ENCODE results near the gene ACOT13.
"Not testable (repeated sequence)": the region's sequence is repeated elsewhere in the genome, so short reads cannot be mapped to it uniquely, and the experiment has no call there.

Gene ACOT13

GRCh38 chr6:24692415-24692814 lies 25.5 kb downstream of the ACOT13 start:
- DNase-seq (ENCODE audit: low read depth, low spot score): no peak

GRCh38 chr6:24692848-24693592 lies 26.1 kb downstream of the ACOT13 start:
- no peak for DNase-seq (ENCODE audit: low read depth, low spot score)

GRCh38 chr6:24694198-24694597 lies 27.3 kb downstream of the ACOT13 start:
- no peak for DNase-seq (ENCODE audit: low read depth, low spot score)

- not testable (repeated sequence) for DNase-seq (ENCODE audit: low read depth, low spot score)
Measured at GRCh38 chr6:24695635-24696034, 28.8 kb downstream of the ACOT13 start.

GRCh38 chr6:24696097-24696496 lies 29.2 kb downstream of the ACOT13 start:
- DNase-seq (ENCODE audit: low read depth, low spot score): no peak

- DNase-seq (ENCODE audit: low read depth, low spot score): no peak
Measured at GRCh38 chr6:24699521-24700359, 32.9 kb downstream of the ACOT13 start.

- no peak for DNase-seq (ENCODE audit: low read depth, low spot score)
Measured at GRCh38 chr6:24702720-24703282, 35.9 kb downstream of the ACOT13 start.

- DNase-seq (ENCODE audit: low read depth, low spot score): no peak
Measured at GRCh38 chr6:24704468-24704867, 37.6 kb downstream of the ACOT13 start.

GRCh38 chr6:24708612-24709011 lies 41.7 kb downstream of the ACOT13 start:
- DNase-seq (ENCODE audit: low read depth, low spot score): no peak

- no peak for DNase-seq (ENCODE audit: low read depth, low spot score)
Measured at GRCh38 chr6:24709014-24709711, 42.3 kb downstream of the ACOT13 start.

- no peak for DNase-seq (ENCODE audit: low read depth, low spot score)
Measured at GRCh38 chr6:24710519-24711303, 43.8 kb downstream of the ACOT13 start.

- not testable (repeated sequence) for DNase-seq (ENCODE audit: low read depth, low spot score)
Measured at GRCh38 chr6:24716602-24717148, 49.8 kb downstream of the ACOT13 start.

GRCh38 chr6:24718449-24719124 lies 51.7 kb downstream of the ACOT13 start:
- no peak for DNase-seq (ENCODE audit: low read depth, low spot score)

GRCh38 chr6:24719125-24719971 lies 52.5 kb downstream of the ACOT13 start, which contains the start of gene C6orf62:
C6orf62 (minus strand) TSS chr6:24719154; CDS start chr6:24718668, 486 bp downstream.
- DNase-seq (ENCODE audit: low read depth, low spot score): no peak

- no peak for DNase-seq (ENCODE audit: low read depth, low spot score)
Measured at GRCh38 chr6:24720131-24720603, 53.3 kb downstream of the ACOT13 start.

GRCh38 chr6:24720604-24721460 lies 54.0 kb downstream of the ACOT13 start:
- peak; percentile 97 for DNase-seq (ENCODE audit: low read depth, low spot score)

GRCh38 chr6:24721461-24722215 lies 54.8 kb downstream of the ACOT13 start:
- DNase-seq (ENCODE audit: low read depth, low spot score): peak; percentile 54
